ENCODE results near the gene WDR89. TPM values are rescaled to one million over a fixed set of nuclear protein-coding genes. Genes with fewer than 3 reads are reported as not detected.

WDR89 gene
- polyA plus RNA-seq, 4 donors: 3.0 to 13.1 (median 5.1) TPM

Other genes with a start within 250 kb of the WDR89 start
- gene PPP2R5E, start 98.5 kb downstream of the WDR89 start, polyA plus RNA-seq: 10 to 100 TPM in 2 of 4 donors, 1 to 10 TPM in 2; 6.8 to 20.0 (median 8.7) TPM
- 1 to 10 TPM; 3.2 to 8.7 (median 6.2) TPM for gene SGPP1, start 86.2 kb upstream of the WDR89 start, polyA plus RNA-seq
- 10 to 100 TPM; 13.8 to 47.4 (median 32.9) TPM for gene SYNE2, start 211.1 kb upstream of the WDR89 start, polyA plus RNA-seq